Large intestine (tissue), 3 donors: ENCODE data around the gene SPPL2C. TPM values are rescaled to one million over a fixed set of nuclear protein-coding genes. Genes with fewer than 3 reads are reported as not detected.

Experiments used
- DNase-seq, 2 donors: peaks; one replicate each; pipeline versions ENCODE4 v3.0.0 to v3.0.0-alpha.2; 2013
- H3K27ac ChIP-seq: one replicate; pipeline ENCODE4 v1.5.1; 2013; ENCODE audit warnings: low read length
- H3K27me3 ChIP-seq: 2 replicates; pipeline ENCODE4 v1.6.1; 2013; ENCODE audit warnings: low read length; ENCODE audit not compliant: control insufficient read depth, insufficient read depth
- H3K36me3 ChIP-seq: 2 replicates; pipeline ENCODE4 v1.6.1; 2013; ENCODE audit warnings: low read length; ENCODE audit not compliant: control insufficient read depth, insufficient read depth
- H3K4me1 ChIP-seq: one replicate; pipeline ENCODE4 v1.6.1; 2013; ENCODE audit warnings: low read length; ENCODE audit not compliant: control insufficient read depth, insufficient read depth
- H3K4me3 ChIP-seq: one replicate; pipeline ENCODE4 v1.5.1; 2013; ENCODE audit warnings: low read length
- H3K9me3 ChIP-seq: one replicate; pipeline ENCODE4 v1.6.1; 2013; ENCODE audit warnings: mild to moderate bottlenecking, low read depth, low read length, moderate library complexity; ENCODE audit not compliant: control insufficient read depth
- WGBS: methylation state at CpG from one replicate; pipeline ENCODE4 v1.1.5; 2013; ENCODE audit warnings: low lambda C conversion rate; ENCODE audit not compliant: insufficient coverage; 5-methylcytosine and 5-hydroxymethylcytosine counted together
- polyA plus RNA-seq: library from polyadenylated mRNA; unstranded; fragments of 120-200 nt; gene quantifications from one replicate; pipeline ENCODE4 v1.2.1, GENCODE V29; 2013

Gene SPPL2C
- polyA plus RNA-seq, 1 donor = not detected

- Histone ChIP-seq H3K4me3 (no peak overlapping the region), H3K4me1 (no peaks in the 10 kb centered on the region), H3K9me3 (no peaks in the 10 kb centered on the region), H3K36me3 (no peaks in the 10 kb centered on the region), H3K27me3 (peaks cover 3% of the 10 kb centered on the region), H3K27ac (no peak overlapping the region)
- DNase-seq = no peak
- no CpG with 5 or more reads among the region's 15 CpGs for WGBS
These were observed 16.0 kb upstream of the SPPL2C start for GRCh38 chr17:45828582-45829133.

- Histone ChIP-seq H3K27ac (no peak overlapping the region), H3K9me3 (no peaks in the 10 kb centered on the region), H3K4me3 (no peak overlapping the region), H3K36me3 (no peaks in the 10 kb centered on the region), H3K4me1 (no peaks in the 10 kb centered on the region), H3K27me3 (no peaks in the 10 kb centered on the region)
- DNase-seq = no peak
- WGBS = no CpG with 5 or more reads among the region's 6 CpGs
These were observed 10.8 kb upstream of the SPPL2C start for GRCh38 chr17:45833920-45834319.

GRCh38 chr17:45834471-45835396 lies 9.9 kb upstream of the SPPL2C start:
- Histone ChIP-seq H3K4me1 (no peaks in the 10 kb centered on the region), H3K27ac (no peak overlapping the region), H3K27me3 (no peaks in the 10 kb centered on the region), H3K4me3 (no peak overlapping the region), H3K9me3 (no peaks in the 10 kb centered on the region), H3K36me3 (no peaks in the 10 kb centered on the region)
- no peak for DNase-seq
- WGBS = no CpG with 5 or more reads among the region's 26 CpGs

GRCh38 chr17:45835481-45835880 lies 9.2 kb upstream of the SPPL2C start:
- no CpG with 5 or more reads among the region's 5 CpGs for whole genome bisulfite sequencing
- H3K4me1 ChIP-seq = no peaks in the 10 kb centered on the region

GRCh38 chr17:45836047-45837044 lies 8.3 kb upstream of the SPPL2C start:
- no peak overlapping the region for H3K4me3 ChIP-seq
- no CpG with 5 or more reads among the region's 20 CpGs for WGBS

More at GRCh38 chr17:45835481-45835880, 9.2 kb upstream of the SPPL2C start:
- H3K27ac ChIP-seq = no peak overlapping the region
- H3K9me3 ChIP-seq = no peaks in the 10 kb centered on the region
- no peaks in the 10 kb centered on the region for H3K27me3 ChIP-seq
- DNase-seq = no peak
- H3K36me3 ChIP-seq = no peaks in the 10 kb centered on the region
- no peak overlapping the region for H3K4me3 ChIP-seq

GRCh38 chr17:45837187-45837586 lies 7.5 kb upstream of the SPPL2C start:
- no peak overlapping the region for H3K4me3 ChIP-seq
- H3K27ac ChIP-seq = no peak overlapping the region
- no peaks in the 10 kb centered on the region for H3K27me3 ChIP-seq
- DNase-seq = no peak
- no peaks in the 10 kb centered on the region for H3K9me3 ChIP-seq
- no peaks in the 10 kb centered on the region for H3K4me1 ChIP-seq
- H3K36me3 ChIP-seq = no peaks in the 10 kb centered on the region
- no CpG with 5 or more reads among the region's 10 CpGs for WGBS

More at GRCh38 chr17:45836047-45837044, 8.3 kb upstream of the SPPL2C start:
- no peaks in the 10 kb centered on the region for H3K4me1 ChIP-seq
- DNase-seq = no peak
- H3K27ac ChIP-seq = no peak overlapping the region
- no peaks in the 10 kb centered on the region for H3K27me3 ChIP-seq
- no peaks in the 10 kb centered on the region for H3K9me3 ChIP-seq
- no peaks in the 10 kb centered on the region for H3K36me3 ChIP-seq

- Histone ChIP-seq H3K4me3 (no peak overlapping the region), H3K27ac (no peak overlapping the region), H3K9me3 (no peaks in the 10 kb centered on the region), H3K36me3 (no peaks in the 10 kb centered on the region), H3K27me3 (no peaks in the 10 kb centered on the region), H3K4me1 (no peaks in the 10 kb centered on the region)
- no peak for DNase-seq
- WGBS = no CpG with 5 or more reads among the region's 9 CpGs
These were observed 7.1 kb upstream of the SPPL2C start for GRCh38 chr17:45837603-45838002.

GRCh38 chr17:45838751-45839295 lies 5.9 kb upstream of the SPPL2C start:
- H3K4me3 ChIP-seq = no peak overlapping the region
- no peak overlapping the region for H3K27ac ChIP-seq
- H3K9me3 ChIP-seq = no peaks in the 10 kb centered on the region
- no peaks in the 10 kb centered on the region for H3K27me3 ChIP-seq
- no peak for DNase-seq
- WGBS = no CpG with 5 or more reads among the region's 8 CpGs
- no peaks in the 10 kb centered on the region for H3K4me1 ChIP-seq
- H3K36me3 ChIP-seq = no peaks in the 10 kb centered on the region

GRCh38 chr17:45839442-45839841 lies 5.2 kb upstream of the SPPL2C start:
- Histone ChIP-seq H3K9me3 (no peaks in the 10 kb centered on the region), H3K4me3 (no peak overlapping the region), H3K4me1 (no peaks in the 10 kb centered on the region), H3K27ac (no peak overlapping the region), H3K36me3 (no peaks in the 10 kb centered on the region), H3K27me3 (no peaks in the 10 kb centered on the region)
- DNase-seq = no peak
- no CpG with 5 or more reads among the region's 4 CpGs for WGBS

- H3K9me3 ChIP-seq = no peaks in the 10 kb centered on the region
- no peaks in the 10 kb centered on the region for H3K27me3 ChIP-seq
- DNase-seq = no peak
- H3K36me3 ChIP-seq = no peaks in the 10 kb centered on the region
- no peak overlapping the region for H3K4me3 ChIP-seq
- no peak overlapping the region for H3K27ac ChIP-seq
- H3K4me1 ChIP-seq = no peaks in the 10 kb centered on the region
- WGBS = no CpG with 5 or more reads among the region's 9 CpGs
These were observed 3.5 kb upstream of the SPPL2C start for GRCh38 chr17:45841186-45841585.
